ENCODE data around the gene SARNP.
A peak's percentile ranks its signal among the peaks of the same experiment; 100 is the strongest.
"Not testable (repeated sequence)": the region's sequence is repeated elsewhere in the genome, so short reads cannot be mapped to it uniquely, and the experiment has no call there.

Gene SARNP

GRCh38 chr12:55795950-55796349 is 21.6 kb downstream of the SARNP start:
- DNase-seq, result peak in 1 of 5 experiments; percentile 16

GRCh38 chr12:55789893-55790292 is 27.6 kb downstream of the SARNP start:
- DNase-seq, result no peak

- DNase-seq, result no peak
These were observed 28.4 kb downstream of the SARNP start for GRCh38 chr12:55789171-55789570.

- DNase-seq, result no peak
These were observed 29.0 kb downstream of the SARNP start for GRCh38 chr12:55788546-55788945.

- peak in 1 of 5 experiments; percentile 33 for DNase-seq
These were observed 36.8 kb downstream of the SARNP start for GRCh38 chr12:55780685-55781084.

- no peak for DNase-seq
These were observed 39.7 kb downstream of the SARNP start for GRCh38 chr12:55777856-55778255.

- DNase-seq, result no peak
These were observed 45.8 kb downstream of the SARNP start for GRCh38 chr12:55771736-55772135.

GRCh38 chr12:55767156-55767555 is 50.4 kb downstream of the SARNP start:
- no peak for DNase-seq

GRCh38 chr12:55765736-55766290 is 51.7 kb downstream of the SARNP start:
- DNase-seq, result no peak

- no peak for DNase-seq
These were observed 54.9 kb downstream of the SARNP start for GRCh38 chr12:55762646-55763045.

- DNase-seq, result peak in 2 of 5 experiments; percentile 37 to 69
These were observed 56.9 kb downstream of the SARNP start for GRCh38 chr12:55760663-55761062.

- DNase-seq, result not testable (repeated sequence)
These were observed 58.9 kb downstream of the SARNP start for GRCh38 chr12:55758575-55758974.

- no peak for DNase-seq
These were observed 59.8 kb downstream of the SARNP start for GRCh38 chr12:55757701-55758100.

- no peak for DNase-seq
These were observed 62.3 kb downstream of the SARNP start for GRCh38 chr12:55755246-55755645.

- no peak for DNase-seq
These were observed 69.1 kb downstream of the SARNP start for GRCh38 chr12:55748230-55748993.

- no peak for DNase-seq
These were observed 70.7 kb downstream of the SARNP start for GRCh38 chr12:55746913-55747231.

- no peak for DNase-seq
These were observed 71.2 kb downstream of the SARNP start for GRCh38 chr12:55746174-55746912.

- DNase-seq, result no peak
These were observed 72.0 kb downstream of the SARNP start for GRCh38 chr12:55745361-55746173.

GRCh38 chr12:55744340-55745030 is 73.0 kb downstream of the SARNP start:
- DNase-seq, result no peak

GRCh38 chr12:55743406-55744339 is 73.9 kb downstream of the SARNP start:
- DNase-seq, result peak in 4 of 5 experiments; percentile 19 to 79 (median 41)

GRCh38 chr12:55742719-55743405 is 74.7 kb downstream of the SARNP start, which contains the start of gene GDF11:
GDF11 (plus strand) TSS chr12:55743122; CDS start chr12:55743317, 195 bp downstream.
- peak; percentile 56 to 83 (median 62) for DNase-seq

All from T-helper 2 cell (primary cell).